GM23338 (cell line): Measurements from ENCODE around the gene BHLHE23. TPM values are rescaled to one million over a fixed set of nuclear protein-coding genes. Genes with fewer than 3 reads are reported as not detected.

Source experiments
- ATAC-seq: fragments of 200-7000 bp; cut with Tn5 transposase; 3 replicates; pipeline ENCODE4 v1.9.1; 2020
- DNase-seq: peaks from one replicate; pipeline ENCODE4 v3.0.0-alpha.2; 2015; ENCODE audit warnings: low spot score
- H2AFZ ChIP-seq: fragments of 200-600 bp; sonication (generic); 2 replicates; pipeline ENCODE4 v1.8.0; 2016; ENCODE audit warnings: antibody characterized with exemption, mild to moderate bottlenecking, moderate library complexity
- H3F3A ChIP-seq: fragments of 200-600 bp; sonication (generic); replicated peaks from 2 replicates; pipeline ENCODE4 v1.8.0; 2017; ENCODE audit warnings: antibody characterized with exemption, mixed run types, low read depth
- H3K27ac ChIP-seq: fragments of 200-600 bp; sonication (generic); 2 replicates; pipeline ENCODE4 v1.6.1; 2016; ENCODE audit warnings: low read depth
- H3K27me3 ChIP-seq: fragments of 200-600 bp; sonication (generic); 2 replicates; pipeline ENCODE4 v1.8.0; 2016; ENCODE audit warnings: mild to moderate bottlenecking, mixed run types, moderate library complexity; ENCODE audit not compliant: insufficient read depth
- H3K36me3 ChIP-seq: fragments of 200-600 bp; sonication (generic); 2 replicates; pipeline ENCODE4 v1.8.0; 2016; ENCODE audit warnings: mild to moderate bottlenecking; ENCODE audit not compliant: insufficient read depth
- H3K4me1 ChIP-seq: fragments of 200-600 bp; sonication (generic); 2 replicates; pipeline ENCODE4 v1.8.0; 2016; ENCODE audit warnings: mild to moderate bottlenecking, moderate library complexity; ENCODE audit not compliant: insufficient read depth
- H3K4me2 ChIP-seq: fragments of 200-600 bp; sonication (generic); 2 replicates; pipeline ENCODE4 v1.7.1; 2017; ENCODE audit warnings: mixed run types
- H3K4me3 ChIP-seq: fragments of 200-600 bp; sonication (generic); 2 replicates; pipeline ENCODE4 v1.6.1; 2016; ENCODE audit warnings: mixed run types
- H3K79me2 ChIP-seq: fragments of 200-600 bp; sonication (generic); replicated peaks from 2 replicates; pipeline ENCODE4 v1.8.0; 2017; ENCODE audit warnings: mild to moderate bottlenecking; ENCODE audit not compliant: insufficient read depth
- H3K9me2 ChIP-seq: fragments of 200-600 bp; sonication (generic); 2 replicates; pipeline ENCODE4 v1.8.0; 2017; ENCODE audit not compliant: insufficient read depth
- H4K20me1 ChIP-seq: fragments of 200-600 bp; sonication (generic); replicated peaks from 2 replicates; pipeline ENCODE4 v1.8.0; 2017; ENCODE audit warnings: mild to moderate bottlenecking; ENCODE audit not compliant: insufficient read depth
- H3K27ac Mint-ChIP-seq: 2 replicates; pipeline ENCODE4 v1.8.0; 2020; ENCODE audit warnings: inconsistent platforms, mild to moderate bottlenecking, moderate library complexity, mixed read lengths
- H3K27me3 Mint-ChIP-seq: 3 replicates; pipeline ENCODE4 v1.8.0; 2022; ENCODE audit warnings: low read depth, mild to moderate bottlenecking, moderate library complexity, mixed read lengths, inconsistent platforms; ENCODE audit not compliant: insufficient read depth, poor library complexity
- H3K36me3 Mint-ChIP-seq: 3 replicates; pipeline ENCODE4 v1.8.0; 2021; ENCODE audit warnings: low read depth, mild to moderate bottlenecking, inconsistent platforms, moderate library complexity, mixed read lengths
- H3K4me1 Mint-ChIP-seq: 3 replicates; pipeline ENCODE4 v1.8.0; 2020; ENCODE audit warnings: mild to moderate bottlenecking, inconsistent platforms, mixed read lengths
- H3K4me3 Mint-ChIP-seq: 3 replicates; pipeline ENCODE4 v1.8.0; 2021; ENCODE audit warnings: moderate library complexity, mild to moderate bottlenecking, inconsistent platforms, mixed read lengths
- H3K9me3 Mint-ChIP-seq: 3 replicates; pipeline ENCODE4 v1.8.0; 2020; ENCODE audit warnings: moderate library complexity, mild to moderate bottlenecking, inconsistent platforms, mixed read lengths
- REST ChIP-seq: IDR thresholded peaks from one replicate; pipeline ENCODE4 v1.6.1; 2018; ENCODE audit warnings: antibody characterized with exemption; ENCODE audit not compliant: unreplicated experiment
- ZNF114 ChIP-seq: fragments of 250-450 bp; sonication (Bioruptor Pico); IDR thresholded peaks from 2 replicates; pipeline ENCODE4 v1.5.0; 2020; ENCODE audit warnings: mild to moderate bottlenecking, moderate library complexity
- ZNF331 ChIP-seq: fragments of 250-450 bp; sonication (Bioruptor Pico); IDR thresholded peaks from 2 replicates; pipeline ENCODE4 v1.5.0; 2020; ENCODE audit warnings: low read depth, mild to moderate bottlenecking, moderate library complexity
- ZNF462 ChIP-seq: fragments of 250-450 bp; sonication (Bioruptor Pico); IDR thresholded peaks from 2 replicates; pipeline ENCODE4 v1.5.0; 2020; ENCODE audit warnings: mild to moderate bottlenecking, moderate library complexity
- polyA plus RNA-seq: library from polyadenylated mRNA; unstranded; fragments of >200 nt; fragmentation: Nextera tagmentation; extraction: Ambion mirVana; gene quantifications from 2 replicates; pipeline ENCODE4 v1.2.1, GENCODE V29; 2016
- total RNA-seq: library from RNA; depleted of rRNA; stranded (reverse); fragments of >200 nt; shearing (Covaris generic); gene quantifications from 2 replicates; pipeline ENCODE4 v1.2.3, GENCODE V29; 2014

Gene BHLHE23
- total and polyA plus RNA-seq, 2 experiments from 2014 or later = 0.52 to 5.0 TPM

- TF ChIP-seq ZNF462 (CRISPR knock-in tag) (no peak), ZNF331 (no peak)
Observed at GRCh38 chr20:62971950-62972844, 34.6 kb downstream of the BHLHE23 start (continued).

GRCh38 chr20:62971211-62971949, 35.4 kb downstream of the BHLHE23 start:
- no peak for ATAC-seq
- Mint-ChIP-seq H3K36me3 (no peaks in the 10 kb centered on the region; the same call in 2 of the 3 replicates), H3K27me3 (peaks cover 55% of the 10 kb centered on the region), H3K4me1 (peaks cover 37% of the 10 kb centered on the region), H3K27ac (no peak overlapping the region), H3K4me3 (peak overlapping the region; percentile 23; the same call in 1 of the 3 replicates), H3K9me3 (peaks cover 2% of the 10 kb centered on the region; the same call in 2 of the 3 replicates)
- Histone ChIP-seq H4K20me1 (no peaks in the 10 kb centered on the region), H3K4me2 (no peak overlapping the region), H2AFZ (no peak overlapping the region), H3F3A (peaks cover 12% of the 10 kb centered on the region; the same call in 1 of the 2 replicates), H3K36me3 (no peaks in the 10 kb centered on the region), H3K27ac (no peak overlapping the region), H3K27me3 (peaks cover 28% of the 10 kb centered on the region), H3K9me2 (no peaks in the 10 kb centered on the region), H3K4me3 (no peak overlapping the region), H3K79me2 (no peaks in the 10 kb centered on the region), H3K4me1 (peaks cover 33% of the 10 kb centered on the region)
- no peak for DNase-seq
- TF ChIP-seq ZNF331 (no peak), ZNF114 (CRISPR knock-in tag) (no peak), REST (no peak)
